Psoas muscle (tissue), 8 donors: ENCODE results near the gene LUC7L2. TPM values are rescaled to one million over a fixed set of nuclear protein-coding genes. Genes with fewer than 3 reads are reported as not detected.
A peak's percentile ranks its signal among the peaks of the same experiment; 100 is the strongest.
"Not testable (repeated sequence)": the region's sequence is repeated elsewhere in the genome, so short reads cannot be mapped to it uniquely, and the experiment has no call there.

Experiments
- ATAC-seq, 4 donors: fragments of 200-7000 bp; cut with Tn5 transposase; one replicate each; pipeline ENCODE4 v1.9.1; 2020; ENCODE audit warnings: moderate library complexity in 3 of 4, mild to moderate bottlenecking in 2 of 4
- DNase-seq, 2 donors: peaks; one replicate each; pipeline ENCODE4 v3.0.0-alpha.2; 2020
- H3K27ac ChIP-seq: fragments of 200-600 bp; one replicate; pipeline ENCODE4 v1.8.0; 2022
- H3K27me3 ChIP-seq, 3 donors: fragments of 200-600 bp in 1 of 3; one replicate each; pipeline versions ENCODE4 v1.6.1 to v1.8.0; 2013 to 2022; ENCODE audit warnings: low read length in 2 of 3, mild to moderate bottlenecking in 2 of 3, moderate library complexity in 1 of 3; ENCODE audit not compliant: insufficient read depth in 3 of 3
- H3K36me3 ChIP-seq, 2 donors: fragments of 200-600 bp in 1 of 2; one replicate each; pipeline versions ENCODE4 v1.6.1 to v1.8.0; 2013 to 2022; ENCODE audit warnings: low read depth in 1 of 2, mild to moderate bottlenecking in 1 of 2, moderate library complexity in 1 of 2; ENCODE audit not compliant: insufficient read depth in 1 of 2
- H3K4me1 ChIP-seq: fragments of 200-600 bp; one replicate; pipeline ENCODE4 v1.8.0; 2022
- H3K4me3 ChIP-seq: fragments of 200-600 bp; one replicate; pipeline ENCODE4 v1.8.0; 2022; ENCODE audit warnings: mild to moderate bottlenecking
- H3K9me3 ChIP-seq: fragments of 200-600 bp; one replicate; pipeline ENCODE4 v1.8.0; 2022
- WGBS, 3 donors: extraction: QIAGEN DNeasy Blood & Tissue Kit; methylation state at CpG; one replicate each; pipeline versions ENCODE4 v1.1.6 to v1.1.7; 2013; 5-methylcytosine and 5-hydroxymethylcytosine counted together
- intact Hi-C, 2 donors: fragments of 100-400 bp; cut with DNase I; formaldehyde crosslinking; loops; one replicate each; pipeline versions ENCODE4 v1.11.0 to v1.14.2; 2022
- polyA plus RNA-seq, 3 donors: library from polyadenylated mRNA; stranded (reverse); fragments of 200-250 nt; gene quantifications; one replicate each; pipeline ENCODE4 v1.2.3, GENCODE V29; 2013
- total RNA-seq, 4 donors: library from RNA; stranded (reverse); fragmentation: NEBNext Ultra II Directional in 2 of 4; extraction: Animal tissue kit (Norgen Biotek cat#: 25700) in 2 of 4; gene quantifications; one replicate each; pipeline versions ENCODE4 v1.2.1 to v1.2.4, GENCODE V29; 2021 to 2023
- TF ChIP-seq, protein P1 (sequence below): fragments of 200-600 bp; IDR thresholded peaks from one replicate; pipeline ENCODE4 v1.8.0; 2022; ENCODE audit warnings: antibody characterized with exemption
- donor health status: healthy with polysubstance abuse.
- donor health status: DM: no; HTN: no; CAD: no; lungs with moderate emphysema.
- donor health status: Bipolar disorder and iron deficiency.
- donor health status: healthy.
- donor health status: DM: yes; HTN: yes; CAD: no.
- donor health status: DM: no; HTN: no; CAD: no.
- donor health status: DM: no; HTN: no; CAD: no.
- donor health status: DM: yes; HTN: yes; CAD: no.

LUC7L2 gene
- total and polyA plus RNA-seq, 7 donors = 41.6 to 82.3 (median 47.8) TPM

DNA sequence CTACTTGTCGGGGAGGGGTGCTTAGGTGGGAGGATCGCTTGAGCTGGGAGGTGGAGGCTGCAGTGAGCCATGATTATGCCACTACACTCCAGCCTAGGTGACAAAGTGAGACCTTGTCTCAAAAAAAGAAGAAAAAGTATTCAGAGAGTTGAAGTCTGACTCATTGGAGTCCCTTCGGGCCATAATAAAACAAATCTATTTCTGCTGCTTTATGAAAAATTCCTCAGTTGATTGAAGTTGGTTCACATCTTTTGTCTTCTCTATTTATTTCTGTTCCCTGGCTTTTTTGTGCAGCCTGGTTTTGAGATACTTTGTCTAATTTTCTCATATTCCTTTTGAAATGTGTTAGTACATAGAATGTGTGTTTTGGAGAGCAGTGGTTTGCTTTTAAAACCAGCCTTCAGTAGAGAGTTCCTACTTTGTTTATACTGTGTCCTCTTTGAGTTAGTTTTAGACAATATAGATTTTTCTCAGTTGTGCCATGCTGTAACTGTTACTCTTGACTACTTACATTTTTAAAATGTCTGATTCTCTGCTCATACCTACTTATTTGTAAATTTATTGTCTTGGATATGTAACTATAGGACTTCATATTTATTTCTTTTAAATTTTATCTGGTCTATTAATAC is 36.7 kb downstream of the LUC7L2 start:
- 93 to 95% (median 94%) methylated on average over 3 of the region's 3 CpGs for WGBS, 3 donors
- no peak overlapping the region for H3K4me3 ChIP-seq
- intact Hi-C loops = no loop called here
- peaks cover 0 to 89% of the 10 kb centered on the region in 2 donors for H3K36me3 ChIP-seq
- H3K4me1 ChIP-seq = no peaks in the 10 kb centered on the region
- no peak for DNase-seq
- no peak for ATAC-seq
- H3K27ac ChIP-seq = no peak overlapping the region
- no peaks in the 10 kb centered on the region for H3K9me3 ChIP-seq
- H3K27me3 ChIP-seq = no peaks in the 10 kb centered on the region
- TF ChIP-seq, protein P1, sequence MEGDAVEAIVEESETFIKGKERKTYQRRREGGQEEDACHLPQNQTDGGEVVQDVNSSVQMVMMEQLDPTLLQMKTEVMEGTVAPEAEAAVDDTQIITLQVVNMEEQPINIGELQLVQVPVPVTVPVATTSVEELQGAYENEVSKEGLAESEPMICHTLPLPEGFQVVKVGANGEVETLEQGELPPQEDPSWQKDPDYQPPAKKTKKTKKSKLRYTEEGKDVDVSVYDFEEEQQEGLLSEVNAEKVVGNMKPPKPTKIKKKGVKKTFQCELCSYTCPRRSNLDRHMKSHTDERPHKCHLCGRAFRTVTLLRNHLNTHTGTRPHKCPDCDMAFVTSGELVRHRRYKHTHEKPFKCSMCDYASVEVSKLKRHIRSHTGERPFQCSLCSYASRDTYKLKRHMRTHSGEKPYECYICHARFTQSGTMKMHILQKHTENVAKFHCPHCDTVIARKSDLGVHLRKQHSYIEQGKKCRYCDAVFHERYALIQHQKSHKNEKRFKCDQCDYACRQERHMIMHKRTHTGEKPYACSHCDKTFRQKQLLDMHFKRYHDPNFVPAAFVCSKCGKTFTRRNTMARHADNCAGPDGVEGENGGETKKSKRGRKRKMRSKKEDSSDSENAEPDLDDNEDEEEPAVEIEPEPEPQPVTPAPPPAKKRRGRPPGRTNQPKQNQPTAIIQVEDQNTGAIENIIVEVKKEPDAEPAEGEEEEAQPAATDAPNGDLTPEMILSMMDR = no peak

DNA sequence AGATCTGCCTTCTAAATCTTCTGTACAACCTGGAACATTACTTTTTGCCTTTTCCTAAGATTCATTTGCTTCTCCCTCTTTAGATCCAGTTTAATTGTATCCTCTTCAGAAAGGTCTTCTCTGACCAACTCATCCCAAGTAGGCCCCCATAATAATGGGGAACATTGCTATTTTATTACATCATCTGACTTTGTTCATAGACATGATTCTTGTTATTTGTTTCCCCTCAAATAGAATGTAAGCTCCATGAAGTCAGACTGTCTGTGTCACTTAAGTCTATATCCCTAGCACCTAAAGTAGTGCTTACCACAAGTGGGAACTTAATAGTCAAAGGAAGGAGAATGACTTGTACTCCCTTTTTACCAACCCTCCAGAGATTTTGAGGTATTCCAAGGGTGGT is 37.5 kb downstream of the LUC7L2 start:
- H3K27ac ChIP-seq = no peak overlapping the region
- intact Hi-C loops = no loop called here
- H3K4me3 ChIP-seq = no peak overlapping the region
- no peak for DNase-seq
- no peaks in the 10 kb centered on the region for H3K4me1 ChIP-seq
- TF ChIP-seq, protein P1 = no peak
- H3K36me3 ChIP-seq = peaks cover 0 to 90% of the 10 kb centered on the region in 2 donors
- H3K27me3 ChIP-seq = no peaks in the 10 kb centered on the region
- no peak for ATAC-seq
- H3K9me3 ChIP-seq = no peaks in the 10 kb centered on the region

- Histone ChIP-seq H3K27ac (no peak overlapping the region), H3K4me1 (no peaks in the 10 kb centered on the region)
Measured at GRCh38 chr7:139403601-139404000, 43.9 kb downstream of the LUC7L2 start.

DNA sequence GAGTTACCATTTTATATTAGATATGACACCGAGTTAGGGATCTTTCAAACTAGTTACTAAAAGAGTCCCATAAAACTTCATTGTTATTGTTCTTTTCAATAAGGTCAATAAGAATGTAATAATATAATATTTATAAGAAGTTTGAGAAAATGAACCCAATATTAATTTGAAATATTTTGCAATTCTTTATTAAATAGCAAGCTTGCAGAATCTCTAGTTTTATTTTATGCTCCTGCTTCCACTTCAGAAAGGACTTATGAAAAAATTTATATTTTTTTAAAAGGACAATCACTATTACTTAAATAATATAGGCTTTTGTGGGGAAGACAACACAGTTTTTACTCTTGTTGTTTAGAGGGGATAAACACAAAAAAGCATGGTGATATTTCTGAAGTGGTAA is 47.9 kb downstream of the LUC7L2 start:
- DNase-seq (no peak), ATAC-seq (no peak)
- H3K27me3 ChIP-seq = no peaks in the 10 kb centered on the region
- H3K36me3 ChIP-seq = peaks cover 0 to 98% of the 10 kb centered on the region in 2 donors
- WGBS, 3 donors = 94 to 96% (median 96%) methylated on average over 1 of the region's 1 CpG
- H3K4me3 ChIP-seq = no peak overlapping the region
- intact Hi-C loops = no loop called here
- no peak overlapping the region for H3K27ac ChIP-seq
- TF ChIP-seq, protein P1 = no peak
- H3K9me3 ChIP-seq = no peaks in the 10 kb centered on the region
- H3K4me1 ChIP-seq = no peaks in the 10 kb centered on the region

More at GRCh38 chr7:139403601-139404000, 43.9 kb downstream of the LUC7L2 start:
- no peaks in the 10 kb centered on the region for H3K9me3 ChIP-seq
- DNase-seq = no peak
- ATAC-seq = peak in 1 of 4 donors; percentile 48
- H3K4me3 ChIP-seq = no peak overlapping the region
- no peaks in the 10 kb centered on the region for H3K27me3 ChIP-seq
- TF ChIP-seq, protein P1 = no peak
- 90 to 98% (median 96%) methylated on average over 2 of the region's 2 CpGs for whole genome bisulfite sequencing, 3 donors
- intact Hi-C loops = no loop called here
- peaks cover 0 to 99% of the 10 kb centered on the region in 2 donors for H3K36me3 ChIP-seq

GRCh38 chr7:139414743-139415402 is 55.2 kb downstream of the LUC7L2 start:
- H3K27me3 ChIP-seq, H3K4me1 ChIP-seq, H3K27ac ChIP-seq, DNase-seq, H3K9me3 ChIP-seq, H3K4me3 ChIP-seq: not testable (repeated sequence)
- 85 to 94% (median 92%) methylated on average over 6 of the region's 6 CpGs for WGBS, 3 donors
- ATAC-seq = peak in 3 of 4 donors; percentile 33 to 68 (median 62)
- peaks cover 4 to 98% of the 10 kb centered on the region in 2 donors for H3K36me3 ChIP-seq
- intact Hi-C loops = loop anchor here in 1 of 2 donors (5.0 kb wide), 1 partner anchor 33 kb away; no protein-coding TSS in a partner anchor
